HCT116 (cell line): ENCODE data around the gene DLST. TPM values are rescaled to one million over a fixed set of nuclear protein-coding genes. Genes with fewer than 3 reads are reported as not detected.

Experiments used
- ATAC-seq: fragments of 200-7000 bp; cut with Tn5 transposase; 2 replicates; pipeline ENCODE4 v1.9.1; 2020; ENCODE audit warnings: mild to moderate bottlenecking, moderate library complexity
- BruUV-seq: library from RNA; stranded (reverse); fragments of 400-500 nt; replicated peaks from 2 replicates; lab custom pipeline; 2021; lab: Mats Ljungman, UMichigan
- CTCF ChIA-PET: fragments of 300-600 bp; sonication (Branson Sonifier 250); formaldehyde crosslinking; loops from one replicate; lab custom pipeline; 2021; ENCODE audit warnings: antibody characterized with exemption; lab: Charles Lee
- POLR2A ChIA-PET: fragments of 300-600, 350-600 bp; sonication (Branson Sonifier 250); formaldehyde crosslinking; loops from one replicate; lab custom pipeline; 2021; ENCODE audit warnings: antibody characterized with exemption; lab: Charles Lee
- RAD21 ChIA-PET, 2 experiments: fragments of 300-600 bp; sonication (Branson Sonifier 250); formaldehyde crosslinking; loops; one replicate each; lab custom pipeline; 2023; ENCODE audit warnings: low total read pairs in 2 of 2; ENCODE audit not compliant: uncharacterized antibody in 2 of 2, unreplicated experiment in 2 of 2, low non-redundant PET in 1 of 2; lab: Charles Lee
- DNase-seq: peaks from one replicate; pipeline ENCODE4 v3.0.0-alpha.2; 2010; ENCODE audit warnings: low read depth, low spot score
- H2AFZ ChIP-seq: fragments of 200-600 bp; shearing (Covaris generic), sonication (generic); 2 replicates; pipeline ENCODE4 v1.6.1; 2017; ENCODE audit warnings: low read depth, mixed run types, mixed read lengths, antibody characterized with exemption, low read length; ENCODE audit not compliant: poor library complexity, severe bottlenecking
- H3K27ac ChIP-seq: 2 replicates; pipeline ENCODE4 v1.5.1; 2012; ENCODE audit warnings: low read depth, low read length
- H3K27me3 ChIP-seq: fragments of 200-600 bp; sonication (generic); 2 replicates; pipeline ENCODE4 v1.6.1; 2016; ENCODE audit warnings: mixed run types, low read length, mixed read lengths; ENCODE audit not compliant: insufficient read depth
- H3K36me3 ChIP-seq, 2 experiments: fragments of 200-500 bp in 1 of 2; fragments of 200-600 bp in 1 of 2; sonication (Bioruptor generic) in 1 of 2; sonication (generic) in 1 of 2; 2 replicates each; pipeline versions ENCODE4 v1.5.1 to v1.6.1; 2014 to 2016; ENCODE audit warnings: low read length in 2 of 2, inconsistent platforms in 1 of 2, mixed read lengths in 1 of 2, mixed run types in 1 of 2; ENCODE audit not compliant: insufficient read depth in 2 of 2, control insufficient read depth in 1 of 2
- H3K4me1 ChIP-seq, 2 experiments: fragments of 200-600 bp in 1 of 2; sonication (generic) in 1 of 2; 2 replicates each; pipeline versions ENCODE4 v1.5.1 to v1.6.1; 2012 to 2017; ENCODE audit warnings: low read length in 2 of 2, inconsistent platforms in 1 of 2, mild to moderate bottlenecking in 1 of 2, mixed read lengths in 1 of 2, mixed run types in 1 of 2, moderate library complexity in 1 of 2; ENCODE audit not compliant: insufficient read depth in 2 of 2, control insufficient read depth in 1 of 2
- H3K4me2 ChIP-seq: fragments of 200-600 bp; sonication (generic); 2 replicates; pipeline ENCODE4 v1.6.1; 2017; ENCODE audit warnings: mixed run types, low read length, mixed read lengths
- H3K4me3 ChIP-seq, 2 experiments: fragments of 200-600 bp in 1 of 2; sonication (generic) in 1 of 2; replicated peaks in 1 of 2; 2 replicates each; pipeline ENCODE4 v1.5.1; 2011 to 2016; ENCODE audit warnings: low read length in 2 of 2, control low read depth in 1 of 2, low read depth in 1 of 2, mild to moderate bottlenecking in 1 of 2, mixed read lengths in 1 of 2, mixed run types in 1 of 2
- H3K79me2 ChIP-seq: fragments of 200-600 bp; sonication (generic); 2 replicates; pipeline ENCODE4 v1.6.1; 2017; ENCODE audit warnings: mild to moderate bottlenecking, mixed run types, low read length, moderate library complexity, mixed read lengths; ENCODE audit not compliant: insufficient read depth
- H3K9ac ChIP-seq: fragments of 200-600 bp; sonication (generic); 2 replicates; pipeline ENCODE4 v1.6.1; 2016; ENCODE audit warnings: low read length, mixed read lengths
- H3K9me2 ChIP-seq: fragments of 200-600 bp; sonication (generic), shearing (Covaris generic); 2 replicates; pipeline ENCODE4 v1.6.1; 2017; ENCODE audit warnings: mixed run types, mild to moderate bottlenecking, moderate library complexity; ENCODE audit not compliant: insufficient read depth
- H3K9me3 ChIP-seq, 2 experiments: fragments of 200-500 bp in 1 of 2; fragments of 200-600 bp in 1 of 2; sonication (Bioruptor generic) in 1 of 2; sonication (generic) in 1 of 2; 2 replicates each; pipeline ENCODE4 v1.6.1; 2014 to 2017; ENCODE audit warnings: low read length in 2 of 2, mixed read lengths in 2 of 2, inconsistent platforms in 1 of 2, low read depth in 1 of 2, mild to moderate bottlenecking in 1 of 2, mixed run types in 1 of 2, moderate library complexity in 1 of 2; ENCODE audit not compliant: control insufficient read depth in 1 of 2, insufficient read depth in 1 of 2
- H4K20me1 ChIP-seq: fragments of 200-600 bp; sonication (generic), shearing (Covaris generic); 2 replicates; pipeline ENCODE4 v1.6.1; 2017; ENCODE audit warnings: mixed run types, mild to moderate bottlenecking, moderate library complexity; ENCODE audit not compliant: insufficient read depth
- CBX3 ChIP-seq: IDR thresholded peaks from 2 replicates; pipeline ENCODE4 v1.6.1; 2012; ENCODE audit warnings: low read depth
- EGR1 ChIP-seq: IDR thresholded peaks from 2 replicates; pipeline ENCODE4 v1.6.1; 2012; ENCODE audit warnings: low read depth
- EZH2 ChIP-seq: fragments of 200-600 bp; sonication (generic); IDR thresholded peaks from 2 replicates; pipeline ENCODE4 v1.6.1; 2017; ENCODE audit warnings: antibody characterized with exemption, mixed run types
- EZH2phosphoT487 ChIP-seq: fragments of 200-600 bp; IDR thresholded peaks from 2 replicates; pipeline ENCODE4 v1.6.1; 2018; ENCODE audit warnings: antibody characterized with exemption, borderline replicate concordance
- POLR2AphosphoS5 ChIP-seq: IDR thresholded peaks from 2 replicates; pipeline ENCODE4 v1.6.1; 2011; ENCODE audit warnings: mild to moderate bottlenecking, low read depth, low read length, moderate library complexity
- RAD21 ChIP-seq: IDR thresholded peaks from 2 replicates; pipeline ENCODE4 v1.6.1; 2012; ENCODE audit warnings: low read depth, mild to moderate bottlenecking
- TCF7L2 ChIP-seq: IDR thresholded peaks from 2 replicates; pipeline ENCODE4 v1.7.0; 2011; ENCODE audit warnings: borderline replicate concordance, inconsistent platforms; ENCODE audit not compliant: insufficient read depth, insufficient read length; ENCODE audit errors: extremely low read depth
- ZNF274 ChIP-seq: fragments of 200-500 bp; sonication (Bioruptor generic); IDR thresholded peaks from 2 replicates; pipeline ENCODE4 v1.6.1; 2014; ENCODE audit warnings: mild to moderate bottlenecking, low read depth, low read length, inconsistent platforms
- intact Hi-C: fragments of 100-400 bp; cut with micrococcal nuclease; formaldehyde crosslinking; loops from 2 replicates; pipeline ENCODE4 v1.10.0; 2022
- total RNA-seq: library from RNA; stranded (reverse); gene quantifications from one replicate; pipeline ENCODE4 v1.2.1, GENCODE V29; 2021; ENCODE audit not compliant: unreplicated experiment
- TF ChIP-seq, protein P1 (sequence below): IDR thresholded peaks from 2 replicates; pipeline ENCODE4 v1.6.1; 2011; ENCODE audit warnings: mild to moderate bottlenecking, low read length, moderate library complexity; ENCODE audit not compliant: insufficient replicate concordance; ENCODE audit errors: extremely low read depth

Gene DLST
- total RNA-seq, 1 experiment from 2014 or later: 101 TPM

DNA sequence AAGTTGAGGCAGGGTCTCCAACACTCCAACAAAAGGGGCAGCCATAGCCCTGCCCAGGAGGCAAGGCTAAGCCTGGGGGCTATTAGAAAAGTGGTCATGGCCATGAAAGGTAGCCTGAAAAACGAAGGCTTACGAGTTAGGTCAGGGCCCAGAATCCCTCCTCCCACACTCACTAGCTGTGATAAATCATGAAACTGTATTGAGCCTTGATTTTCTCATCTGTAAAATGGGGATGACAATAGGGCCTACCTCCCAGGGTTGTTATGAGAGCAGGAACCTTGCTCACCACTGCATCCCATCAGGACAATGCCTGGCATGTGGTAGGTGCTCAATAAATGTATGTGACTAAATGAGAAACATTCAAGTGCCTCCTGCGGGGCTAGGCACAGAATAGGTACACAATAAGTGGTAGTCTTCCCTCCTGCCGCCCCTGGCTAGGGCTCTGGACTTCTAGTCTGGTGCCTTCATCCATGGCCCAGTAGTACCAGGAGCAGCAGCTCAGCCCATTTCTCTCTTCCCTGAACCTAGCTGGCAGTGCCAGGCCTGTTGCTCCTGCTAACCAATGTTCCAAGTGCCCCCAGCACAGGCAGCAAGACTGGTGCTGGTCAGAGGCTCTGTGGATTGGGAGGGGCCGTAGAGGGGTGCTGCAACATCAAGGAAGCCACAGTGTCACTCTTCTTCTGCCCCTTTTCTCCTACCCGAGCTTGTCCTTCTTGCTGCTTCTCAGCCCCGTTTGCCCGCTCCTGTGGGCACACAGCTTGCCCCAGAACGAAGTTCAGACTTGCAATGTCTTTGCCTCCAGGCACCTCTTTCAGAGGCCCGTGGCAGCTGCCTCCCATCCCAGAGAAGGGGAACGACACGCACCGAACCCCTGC is 65.9 kb downstream of the DLST start:
- Histone ChIP-seq H3K27me3 (no peaks in the 10 kb centered on the region), H4K20me1 (no peaks in the 10 kb centered on the region), H3K4me1 (no peaks in the 10 kb centered on the region), H3K9me2 (no peaks in the 10 kb centered on the region)
- no peak for TF ChIP-seq POLR2AphosphoS5
- TF ChIP-seq RAD21: no peak
- no peak for TF ChIP-seq TCF7L2
- no peak for TF ChIP-seq CBX3
- no peak for TF ChIP-seq EZH2
- TF ChIP-seq, protein P1, sequence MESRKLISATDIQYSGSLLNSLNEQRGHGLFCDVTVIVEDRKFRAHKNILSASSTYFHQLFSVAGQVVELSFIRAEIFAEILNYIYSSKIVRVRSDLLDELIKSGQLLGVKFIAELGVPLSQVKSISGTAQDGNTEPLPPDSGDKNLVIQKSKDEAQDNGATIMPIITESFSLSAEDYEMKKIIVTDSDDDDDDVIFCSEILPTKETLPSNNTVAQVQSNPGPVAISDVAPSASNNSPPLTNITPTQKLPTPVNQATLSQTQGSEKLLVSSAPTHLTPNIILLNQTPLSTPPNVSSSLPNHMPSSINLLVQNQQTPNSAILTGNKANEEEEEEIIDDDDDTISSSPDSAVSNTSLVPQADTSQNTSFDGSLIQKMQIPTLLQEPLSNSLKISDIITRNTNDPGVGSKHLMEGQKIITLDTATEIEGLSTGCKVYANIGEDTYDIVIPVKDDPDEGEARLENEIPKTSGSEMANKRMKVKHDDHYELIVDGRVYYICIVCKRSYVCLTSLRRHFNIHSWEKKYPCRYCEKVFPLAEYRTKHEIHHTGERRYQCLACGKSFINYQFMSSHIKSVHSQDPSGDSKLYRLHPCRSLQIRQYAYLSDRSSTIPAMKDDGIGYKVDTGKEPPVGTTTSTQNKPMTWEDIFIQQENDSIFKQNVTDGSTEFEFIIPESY: no peak
- no peak for TF ChIP-seq EZH2phosphoT487
- no peak for TF ChIP-seq EGR1
- TF ChIP-seq ZNF274: no peak
- TF ChIP-seq, all 23 proteins: peak for 0
- Histone ChIP-seq H3K9me3 (no peaks in the 10 kb centered on the region), H3K4me3 (no peak overlapping the region), H3K27ac (no peak overlapping the region), H3K36me3 (no peaks in the 10 kb centered on the region), H3K9ac (no peak overlapping the region), H3K4me2 (no peak overlapping the region), H3K79me2 (no peaks in the 10 kb centered on the region), H2AFZ (no peak overlapping the region)
- DNase-seq (no peak), ATAC-seq (no peak)
- ChIA-PET RAD21 (no interaction called here), POLR2A (interaction anchor here (1.5 kb wide), 1 partner anchor 8 kb away, joined by 5 read pairs; the partner anchor contains the start of gene PGF), CTCF (interaction anchor here (1.7 kb wide), 1 partner anchor 8 kb away, joined by 5 read pairs; no protein-coding TSS in a partner anchor)
- intact Hi-C loops: no loop called here
- no TSS peak for BruUV-seq
